GM21390 (cell line): Measurements from ENCODE around the gene TSHZ1.

ENCODE experiments used
- ATAC-seq: cut with Tn5 transposase; IDR thresholded peaks from one replicate; pipeline ENCODE4 v1.9.1; 2021; ENCODE audit not compliant: unreplicated experiment

TSHZ1 gene

GRCh38 chr18:75335511-75335910 is 124.9 kb downstream of the TSHZ1 start:
- ATAC-seq, result no peak

- no peak for ATAC-seq
These were observed 126.2 kb downstream of the TSHZ1 start for GRCh38 chr18:75336767-75337166.

GRCh38 chr18:75337348-75337747 is 126.8 kb downstream of the TSHZ1 start:
- ATAC-seq, result no peak

- no peak for ATAC-seq
These were observed 128.0 kb downstream of the TSHZ1 start for GRCh38 chr18:75338631-75339030.
